IPS-NIHi7 (cell line): Measurements from ENCODE around the gene MACROD2.
"Not testable (repeated sequence)": the region's sequence is repeated elsewhere in the genome, so short reads cannot be mapped to it uniquely, and the experiment has no call there.

Experiments
- DNase-seq: peaks from one replicate; pipeline ENCODE4 v3.0.0; 2012; ENCODE audit warnings: mixed read lengths; ENCODE audit errors: extremely low spot score

Gene MACROD2

GRCh38 chr20:15512916-15513315, 1517.6 kb downstream of the MACROD2 start:
- no peak for DNase-seq

GRCh38 chr20:15515691-15516090, 1520.4 kb downstream of the MACROD2 start:
- DNase-seq: no peak

GRCh38 chr20:15520930-15521524, 1525.7 kb downstream of the MACROD2 start:
- no peak for DNase-seq

GRCh38 chr20:15523400-15523799, 1528.1 kb downstream of the MACROD2 start:
- no peak for DNase-seq

- DNase-seq: no peak
These were observed 1533.2 kb downstream of the MACROD2 start for GRCh38 chr20:15528391-15529111.

- no peak for DNase-seq
These were observed 1540.5 kb downstream of the MACROD2 start for GRCh38 chr20:15535863-15536262.

GRCh38 chr20:15537200-15537599, 1541.9 kb downstream of the MACROD2 start:
- not testable (repeated sequence) for DNase-seq

GRCh38 chr20:15542655-15543054, 1547.3 kb downstream of the MACROD2 start:
- DNase-seq: no peak

GRCh38 chr20:15544742-15545141, 1549.4 kb downstream of the MACROD2 start:
- no peak for DNase-seq

- no peak for DNase-seq
These were observed 1551.3 kb downstream of the MACROD2 start for GRCh38 chr20:15546525-15547023.

- DNase-seq: no peak
These were observed 1551.8 kb downstream of the MACROD2 start for GRCh38 chr20:15547119-15547518.

GRCh38 chr20:15550116-15550870, 1555.0 kb downstream of the MACROD2 start:
- DNase-seq: no peak

- DNase-seq: no peak
These were observed 1560.6 kb downstream of the MACROD2 start for GRCh38 chr20:15555913-15556312.

- DNase-seq: no peak
These were observed 1561.6 kb downstream of the MACROD2 start for GRCh38 chr20:15556869-15557268.

GRCh38 chr20:15561070-15561569, 1565.8 kb downstream of the MACROD2 start:
- no peak for DNase-seq

GRCh38 chr20:15561707-15562404, 1566.5 kb downstream of the MACROD2 start:
- DNase-seq: no peak

GRCh38 chr20:15563836-15564235, 1568.5 kb downstream of the MACROD2 start:
- DNase-seq: no peak

- no peak for DNase-seq
These were observed 1569.7 kb downstream of the MACROD2 start for GRCh38 chr20:15564981-15565380.

GRCh38 chr20:15565786-15566185, 1570.5 kb downstream of the MACROD2 start:
- DNase-seq: no peak

- DNase-seq: no peak
These were observed 1571.9 kb downstream of the MACROD2 start for GRCh38 chr20:15567219-15567618.

- no peak for DNase-seq
These were observed 1574.8 kb downstream of the MACROD2 start for GRCh38 chr20:15570156-15570555.

- DNase-seq: no peak
These were observed 1575.7 kb downstream of the MACROD2 start for GRCh38 chr20:15571056-15571455.
